Chondrocyte (in vitro differentiated cells): Measurements from ENCODE around the gene AFG1L. TPM values are rescaled to one million over a fixed set of nuclear protein-coding genes. Genes with fewer than 3 reads are reported as not detected.
A peak's percentile ranks its signal among the peaks of the same experiment; 100 is the strongest.
"Not testable (repeated sequence)": the region's sequence is repeated elsewhere in the genome, so short reads cannot be mapped to it uniquely, and the experiment has no call there.

ENCODE experiments used
- DNase-seq: peaks from one replicate; pipeline ENCODE4 v3.0.0; 2021; ENCODE audit warnings: mixed read lengths, low spot score
- H3K27ac Mint-ChIP-seq: one replicate; pipeline ENCODE4 v1.8.0; 2021; ENCODE audit warnings: mild to moderate bottlenecking, moderate library complexity, mixed read lengths; ENCODE audit not compliant: unreplicated experiment
- H3K27me3 Mint-ChIP-seq: 2 replicates; pipeline ENCODE4 v1.8.0; 2021; ENCODE audit warnings: low read depth, mixed read lengths
- H3K36me3 Mint-ChIP-seq: 2 replicates; pipeline ENCODE4 v1.8.0; 2021; ENCODE audit warnings: low read depth, mixed read lengths
- H3K4me1 Mint-ChIP-seq: 2 replicates; pipeline ENCODE4 v1.8.0; 2021; ENCODE audit warnings: low read depth, mild to moderate bottlenecking, mixed read lengths
- H3K4me3 Mint-ChIP-seq: one replicate; pipeline ENCODE4 v1.8.0; 2021; ENCODE audit warnings: mild to moderate bottlenecking, moderate library complexity, mixed read lengths; ENCODE audit not compliant: unreplicated experiment
- H3K9me3 Mint-ChIP-seq: 2 replicates; pipeline ENCODE4 v1.8.0; 2021; ENCODE audit warnings: low read depth, mixed read lengths
- CTCF ChIP-seq: fragments of 200-600 bp; sonication (generic); IDR thresholded peaks from 2 replicates; pipeline ENCODE4 v1.5.0; 2021; ENCODE audit warnings: antibody characterized with exemption, mild to moderate bottlenecking, moderate library complexity
- total RNA-seq: library from RNA; stranded (reverse); gene quantifications from 3 replicates; pipeline ENCODE4 v1.2.1, GENCODE V29; 2021

Gene AFG1L
- total RNA-seq, 1 donor from 2014 or later = 5.9 TPM

- peak; percentile 99 for DNase-seq
These were observed 263.7 kb downstream of the AFG1L start for GRCh38 chr6:108558372-108559096.

DNA sequence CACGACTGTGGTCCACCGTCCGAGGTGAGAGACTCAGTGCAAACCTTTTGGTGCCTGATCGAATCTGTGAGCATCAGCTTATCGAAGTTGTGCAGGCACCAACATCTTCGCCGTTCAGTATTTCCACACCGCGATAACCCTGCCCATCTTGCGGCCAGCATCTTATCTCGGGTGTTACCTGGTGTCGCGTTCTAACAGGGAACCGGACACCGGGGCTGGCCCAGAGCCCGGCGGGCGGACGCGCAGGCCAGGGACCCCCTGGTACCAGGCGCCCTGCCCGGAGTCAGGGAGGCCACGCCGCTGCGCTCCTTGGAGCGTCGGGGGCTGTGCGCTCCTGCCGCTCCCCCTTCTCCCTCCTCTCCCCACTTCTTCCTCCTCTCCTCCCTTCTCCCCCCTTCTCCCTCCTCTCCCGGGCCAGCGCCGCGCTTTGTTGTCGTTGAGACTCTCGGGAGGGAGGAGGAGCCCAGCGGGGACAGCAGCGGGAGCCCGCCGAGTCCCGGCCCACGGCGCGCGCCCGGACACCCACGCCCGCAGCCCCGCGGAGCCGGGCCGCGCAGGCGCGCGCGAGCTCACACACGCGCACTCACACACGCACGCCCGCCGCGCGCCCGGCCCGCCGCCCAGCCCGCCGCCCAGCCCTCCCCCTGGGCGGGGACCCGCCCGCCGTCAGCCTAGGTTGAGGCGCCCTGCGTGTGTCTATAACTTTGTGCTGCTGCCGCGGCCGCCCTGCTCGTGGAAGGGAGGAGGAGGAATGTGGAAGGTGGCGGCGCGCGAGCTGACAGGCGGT is 264.4 kb downstream of the AFG1L start:
- Mint-ChIP-seq H3K4me3 (peak overlapping the region; percentile 82), H3K9me3 (no peaks in the 10 kb centered on the region), H3K4me1 (peaks cover 28% of the 10 kb centered on the region), H3K27me3 (no peaks in the 10 kb centered on the region), H3K36me3 (peaks cover 1% of the 10 kb centered on the region), H3K27ac (peak overlapping the region; percentile 93)
- TF ChIP-seq CTCF = no peak
- DNase-seq = peak; percentile 95

More at GRCh38 chr6:108558372-108559096, 263.7 kb downstream of the AFG1L start:
- Mint-ChIP-seq H3K9me3 (no peaks in the 10 kb centered on the region), H3K36me3 (peaks cover 1% of the 10 kb centered on the region), H3K27ac (peak overlapping the region; percentile 93), H3K4me1 (peaks cover 22% of the 10 kb centered on the region), H3K4me3 (peak overlapping the region; percentile 82), H3K27me3 (no peaks in the 10 kb centered on the region)
- TF ChIP-seq CTCF = no peak

DNA sequence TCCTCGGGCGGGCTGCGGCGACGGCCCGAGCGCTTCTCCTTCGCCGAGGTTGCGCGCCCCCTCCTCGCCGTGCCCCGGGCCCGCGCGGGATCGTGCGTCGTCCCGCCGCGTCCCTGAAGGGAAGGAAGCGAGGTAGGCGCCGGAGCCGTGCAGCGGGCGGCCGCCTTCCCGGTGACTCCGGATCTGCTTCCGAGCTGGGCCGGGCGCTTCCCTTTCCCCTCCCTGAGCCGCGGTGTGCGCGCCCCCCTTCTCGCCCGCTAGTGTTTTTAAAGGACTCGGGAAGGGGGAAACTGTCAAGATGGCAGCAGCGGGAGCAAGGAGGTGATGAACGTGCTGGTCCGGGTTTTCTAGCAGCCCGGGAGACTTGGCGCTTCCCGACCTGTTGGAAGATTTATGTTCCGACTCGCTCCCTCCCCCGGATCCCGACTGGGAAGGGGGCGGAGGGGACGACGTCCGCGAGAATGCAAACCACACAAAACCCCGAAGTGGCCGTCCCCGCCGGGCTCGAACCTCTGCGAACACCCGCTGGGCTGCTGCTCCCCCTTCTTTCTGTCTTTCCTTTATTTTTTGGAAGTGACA is 265.1 kb downstream of the AFG1L start:
- no peak for DNase-seq
- peaks cover 35% of the 10 kb centered on the region for H3K4me1 Mint-ChIP-seq
- H3K27me3 Mint-ChIP-seq = no peaks in the 10 kb centered on the region
- peaks cover 1% of the 10 kb centered on the region for H3K36me3 Mint-ChIP-seq
- H3K27ac Mint-ChIP-seq = peak overlapping the region; percentile 92
- H3K9me3 Mint-ChIP-seq = no peaks in the 10 kb centered on the region
- peak overlapping the region; percentile 82 for H3K4me3 Mint-ChIP-seq
- no peak for TF ChIP-seq CTCF

DNA sequence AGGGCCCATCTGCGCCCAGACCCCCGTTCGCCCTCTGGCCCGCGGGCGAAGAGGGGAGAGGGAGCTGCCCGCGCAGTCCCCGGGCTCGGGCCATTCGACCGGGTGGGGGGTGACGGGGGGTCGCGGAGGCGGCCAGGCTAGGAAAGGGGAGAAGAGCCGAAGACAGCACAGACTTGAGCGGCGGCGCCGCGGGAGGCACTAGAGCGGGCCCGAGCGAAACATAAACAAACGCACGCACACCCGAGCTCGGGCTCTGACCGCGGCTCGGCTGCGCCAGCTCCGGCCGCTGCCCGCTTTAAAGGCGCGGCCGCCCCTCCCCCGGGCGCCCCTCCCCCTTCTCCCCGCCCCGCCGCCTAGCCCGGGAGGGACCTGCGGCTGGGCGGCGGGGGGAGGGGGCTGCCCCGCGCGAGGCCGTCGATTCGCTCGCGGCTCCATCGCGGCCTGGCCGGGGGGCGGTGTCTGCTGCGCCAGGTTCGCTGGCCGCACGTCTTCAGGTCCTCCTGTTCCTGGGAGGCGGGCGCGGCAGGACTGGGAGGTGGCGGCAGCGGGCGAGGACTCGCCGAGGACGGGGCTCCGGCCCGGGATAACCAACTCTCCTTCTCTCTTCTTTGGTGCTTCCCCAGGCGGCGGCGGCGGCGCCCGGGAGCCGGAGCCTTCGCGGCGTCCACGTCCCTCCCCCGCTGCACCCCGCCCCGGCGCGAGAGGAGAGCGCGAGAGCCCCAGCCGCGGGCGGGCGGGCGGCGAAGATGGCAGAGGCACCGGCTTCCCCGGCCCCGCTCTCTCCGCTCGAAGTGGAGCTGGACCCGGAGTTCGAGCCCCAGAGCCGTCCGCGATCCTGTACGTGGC is 265.8 kb downstream of the AFG1L start, which contains the start of gene FOXO3:
Gene FOXO3 (plus strand): TSS at position 455 of the 846 bp plus-strand sequence. CDS start 292 bp downstream, at position 747.
- H3K36me3 Mint-ChIP-seq = peaks cover 1% of the 10 kb centered on the region
- TF ChIP-seq CTCF = no peak
- H3K27me3 Mint-ChIP-seq = no peaks in the 10 kb centered on the region
- DNase-seq = peak; percentile 97
- peak within 1 kb of the TSS; percentile 98 for H3K27ac Mint-ChIP-seq
- no peaks in the 10 kb centered on the region for H3K9me3 Mint-ChIP-seq
- peak within 1 kb of the TSS; percentile 98 for H3K4me3 Mint-ChIP-seq
- H3K4me1 Mint-ChIP-seq = peaks cover 42% of the 10 kb centered on the region

- DNase-seq, H3K9me3 Mint-ChIP-seq, H3K27me3 Mint-ChIP-seq, H3K27ac Mint-ChIP-seq, H3K36me3 Mint-ChIP-seq: not testable (repeated sequence)
- Mint-ChIP-seq H3K4me3 (peak overlapping the region; percentile 98), H3K4me1 (peaks cover 48% of the 10 kb centered on the region)
These were observed 266.4 kb downstream of the AFG1L start for GRCh38 chr6:108561309-108561647.
